KBM-7 (cell line): ENCODE measurements around the gene EIF4E2.
"Not testable (repeated sequence)": the region's sequence is repeated elsewhere in the genome, so short reads cannot be mapped to it uniquely, and the experiment has no call there.

ENCODE experiments used
- DNase-seq: peaks from one replicate; pipeline ENCODE4 v3.0.0-alpha.2; 2015
- in situ Hi-C: fragments of 300-500 bp; cut with MboI; formaldehyde crosslinking; loops from 2 replicates; pipeline ENCODE4 v1.14.3; 2020; ENCODE audit warnings: low sequenced_read_pairs, low pct_unique_long_range_greater_than_20kb, mixed read lengths

EIF4E2 gene

DNA sequence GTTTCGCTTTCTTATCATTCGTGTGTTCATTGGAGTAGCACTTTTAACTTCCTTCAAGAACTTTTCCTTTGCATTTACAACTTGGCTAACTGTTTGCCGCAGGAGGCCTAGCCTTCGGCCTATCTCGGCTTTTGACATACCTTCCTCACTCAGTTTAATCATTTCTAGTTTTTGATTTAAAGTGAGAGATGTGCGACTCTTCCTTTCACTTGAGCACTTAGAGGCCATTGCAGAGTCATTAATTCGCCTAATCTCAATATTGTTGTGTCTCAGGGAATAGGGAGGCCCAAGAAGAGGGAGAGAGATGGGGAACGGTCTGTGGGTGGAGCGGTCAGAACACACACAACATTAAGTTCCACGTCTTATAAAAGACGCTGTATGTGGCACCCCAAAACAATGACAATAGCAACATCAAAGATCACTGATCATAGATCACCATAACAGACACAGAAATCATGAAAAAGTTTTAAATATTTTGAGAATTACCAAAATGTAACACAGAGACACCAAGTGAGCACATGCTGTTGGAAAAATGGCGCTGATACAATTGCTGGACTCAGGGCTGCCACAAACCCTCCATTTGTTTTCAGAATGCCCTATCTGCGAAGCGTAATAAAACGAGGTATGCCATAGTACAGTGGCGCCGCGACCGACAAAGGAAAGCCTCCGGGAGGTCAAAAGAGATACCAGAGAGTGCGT, 685 bp upstream of the EIF4E2 start:
- in situ Hi-C loops = no loop called here
- DNase-seq = no peak

DNA sequence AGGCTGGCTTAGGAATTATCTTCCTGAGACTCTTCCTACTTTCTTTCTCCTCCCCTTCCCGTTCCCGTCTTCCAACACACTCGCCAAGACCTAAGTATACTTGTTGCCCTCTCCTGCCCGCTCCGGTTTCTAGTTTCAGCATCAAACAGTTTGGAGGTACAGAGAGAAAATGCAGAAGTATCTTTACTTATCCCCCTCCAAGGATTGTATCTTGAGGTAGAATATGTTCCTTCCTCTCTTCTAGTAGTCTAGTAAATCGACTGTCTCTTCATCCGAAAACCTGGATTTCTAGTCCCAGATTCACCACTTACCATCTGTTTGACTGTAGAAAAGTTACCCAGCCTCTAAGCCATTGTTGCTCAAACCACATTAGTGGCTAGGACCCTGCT, 755 bp downstream of the EIF4E2 start:
- in situ Hi-C loops = no loop called here
- no peak for DNase-seq

DNA sequence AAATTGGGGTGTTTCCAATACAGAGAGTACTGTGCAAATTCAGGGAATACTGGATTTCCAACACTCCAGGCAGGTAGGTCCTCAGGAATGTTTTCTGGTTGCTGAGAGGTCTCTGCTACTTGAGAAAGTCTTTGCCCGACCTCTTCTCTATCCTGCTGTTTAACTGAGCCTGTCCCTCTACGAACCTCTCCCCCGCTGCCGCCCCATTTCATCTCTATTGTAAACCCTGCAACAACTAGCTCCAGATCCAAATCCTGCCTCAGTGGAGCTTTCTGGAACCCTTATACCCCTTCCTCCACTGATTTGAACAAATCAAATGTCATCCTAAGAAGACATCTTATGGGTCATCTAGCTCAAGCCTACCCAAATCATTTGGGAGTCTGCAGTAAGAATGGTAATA, 1.3 kb downstream of the EIF4E2 start:
- in situ Hi-C loops = no loop called here
- DNase-seq = no peak

DNA sequence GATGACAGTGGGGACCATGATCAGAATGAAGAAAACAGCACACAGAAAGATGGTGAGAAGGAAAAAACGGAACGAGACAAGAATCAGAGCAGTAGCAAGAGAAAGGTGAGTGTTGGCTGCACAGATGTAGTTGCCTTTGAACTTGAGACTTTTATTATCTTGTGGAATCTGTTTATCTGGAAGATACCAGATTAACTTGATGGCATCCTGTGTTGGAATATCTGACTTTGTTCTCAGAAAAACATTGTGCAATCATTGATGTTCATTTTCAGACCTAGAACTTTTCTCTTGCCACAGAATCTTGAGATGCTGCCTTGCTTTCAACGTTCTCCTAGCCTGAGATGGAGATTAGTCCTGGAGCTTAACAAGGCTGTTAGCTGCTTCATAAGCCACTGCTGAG, 5.9 kb downstream of the EIF4E2 start:
- no peak for DNase-seq
- in situ Hi-C loops = no loop called here

DNA sequence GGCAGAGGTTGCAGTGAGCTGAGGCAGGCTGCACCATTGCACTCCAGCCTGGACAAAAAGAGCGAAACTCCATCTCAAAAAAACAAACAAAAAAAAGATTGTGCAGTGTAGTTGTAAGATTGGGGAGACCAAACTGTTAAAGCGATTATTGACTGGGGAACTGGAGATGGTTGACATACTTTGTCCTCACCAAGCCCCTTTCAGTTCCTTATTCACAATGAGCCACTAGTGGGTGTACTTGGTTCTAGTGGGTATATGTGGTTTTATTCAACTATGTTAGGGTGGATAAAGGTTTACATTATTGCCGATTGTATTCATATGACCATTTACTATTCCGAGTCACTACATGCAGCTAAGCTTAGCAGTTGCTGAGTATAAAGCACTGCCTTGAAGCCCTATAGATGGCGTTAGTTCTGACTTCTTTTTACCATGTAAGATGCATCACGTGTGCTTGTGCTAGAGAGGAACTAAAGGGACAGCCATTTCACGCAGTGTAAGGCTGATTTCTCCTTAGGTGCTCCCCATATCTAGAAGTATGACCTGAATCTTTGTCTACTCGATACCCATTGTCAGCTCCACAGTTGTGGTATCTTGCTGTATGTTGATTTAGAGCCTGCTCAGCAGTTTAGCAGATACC, 12.1 kb downstream of the EIF4E2 start:
- DNase-seq = no peak
- in situ Hi-C loops = no loop called here

DNA sequence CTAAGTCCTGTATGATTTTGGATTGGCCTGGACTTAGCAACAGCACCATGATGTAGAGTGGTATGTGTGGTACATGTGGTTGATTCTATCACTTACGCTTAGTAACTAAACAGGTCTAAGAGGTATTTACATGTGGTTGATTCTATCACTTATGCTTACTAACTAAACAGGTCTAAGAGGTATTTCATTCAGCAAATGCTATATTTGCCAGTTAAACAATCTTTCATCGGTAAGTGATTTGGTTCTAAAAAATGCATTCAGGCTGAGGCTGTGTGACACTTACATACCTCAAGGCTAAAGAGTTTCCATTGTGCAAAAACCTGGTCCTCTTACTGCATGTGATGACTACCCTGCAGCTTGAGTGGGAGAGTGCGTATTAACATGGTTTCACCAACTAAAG, 13.1 kb downstream of the EIF4E2 start:
- DNase-seq = no peak
- in situ Hi-C loops = no loop called here

DNA sequence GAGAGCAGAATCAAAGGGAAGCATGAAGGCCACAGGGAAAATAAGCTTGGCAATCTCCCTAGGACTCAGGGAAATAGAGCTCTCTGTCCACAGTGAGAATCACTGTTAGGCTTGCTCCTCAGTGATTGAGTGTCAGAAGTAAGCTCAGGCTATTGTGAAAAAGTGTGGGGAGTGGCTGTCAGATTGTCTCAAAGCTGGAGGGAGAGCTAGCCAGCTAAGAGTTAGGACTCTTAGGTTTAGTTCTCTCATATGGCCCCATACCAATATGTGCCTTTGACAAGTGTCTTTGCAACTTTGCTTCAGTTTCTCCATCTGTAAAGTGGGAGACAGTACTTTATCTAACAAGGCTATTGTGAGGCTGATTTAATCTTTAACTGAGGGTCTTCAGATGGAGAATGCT, 17.2 kb downstream of the EIF4E2 start:
- in situ Hi-C loops = no loop called here
- no peak for DNase-seq

DNA sequence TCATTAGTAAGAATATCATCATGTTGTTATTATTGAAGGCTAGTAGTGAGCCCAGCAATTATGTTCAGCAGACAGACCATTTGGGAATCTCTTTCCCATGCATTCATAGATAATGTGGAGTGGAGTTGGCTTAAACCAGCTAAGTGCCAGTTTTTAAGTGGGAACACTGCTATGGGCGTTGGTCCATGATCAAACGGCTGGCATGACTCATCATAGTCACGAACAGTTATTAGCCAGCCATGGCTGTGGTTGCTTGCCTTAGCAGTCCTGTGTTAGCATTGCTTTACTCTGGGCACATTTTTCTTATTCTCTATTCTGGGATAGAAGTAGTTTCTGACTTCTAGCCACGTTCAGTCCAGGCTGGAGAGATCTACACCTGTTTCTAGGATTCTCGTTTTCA, 17.7 kb downstream of the EIF4E2 start:
- in situ Hi-C loops = no loop called here
- DNase-seq = no peak

DNA sequence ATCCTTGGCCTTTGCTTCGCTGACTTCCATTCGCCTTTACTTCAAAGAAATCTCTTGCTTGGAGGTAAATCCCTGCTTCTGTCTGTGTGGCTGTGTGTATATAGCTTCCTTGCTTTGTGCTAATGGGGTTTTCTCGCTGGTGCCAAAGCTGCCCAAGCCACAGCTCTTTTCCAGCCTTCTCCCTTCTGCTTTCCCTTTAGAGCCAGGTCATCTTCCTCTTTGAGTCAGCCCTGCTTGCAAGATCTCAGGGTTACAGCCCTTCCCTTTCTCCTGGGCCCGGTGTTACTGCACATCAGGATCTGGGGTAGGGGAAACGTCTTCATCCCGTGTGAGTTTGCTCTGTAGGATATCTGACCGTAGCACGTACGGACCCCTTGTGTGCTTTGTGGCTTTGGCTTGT, 19.1 kb downstream of the EIF4E2 start:
- DNase-seq = no peak
- in situ Hi-C loops = no loop called here

DNA sequence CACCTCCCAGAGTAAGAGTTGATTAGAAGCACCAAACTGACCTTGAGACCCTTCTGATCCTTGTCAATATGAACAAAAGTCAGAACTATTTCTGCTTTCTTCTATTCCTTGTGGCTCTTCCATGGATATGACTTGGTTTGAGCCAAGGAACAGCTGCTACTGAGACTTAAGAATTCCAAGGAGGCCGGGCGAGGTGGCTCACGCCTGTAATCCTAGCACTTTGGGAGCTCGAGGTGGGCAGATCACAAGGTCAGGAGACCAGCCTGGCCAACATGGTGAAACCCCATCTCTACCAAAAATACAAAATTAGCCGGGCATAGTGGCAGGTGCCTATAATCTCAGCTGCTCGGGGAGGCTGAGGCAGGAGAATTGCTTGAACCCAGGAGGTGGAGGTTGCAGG, 20.0 kb downstream of the EIF4E2 start:
- in situ Hi-C loops, DNase-seq: not testable (repeated sequence)

DNA sequence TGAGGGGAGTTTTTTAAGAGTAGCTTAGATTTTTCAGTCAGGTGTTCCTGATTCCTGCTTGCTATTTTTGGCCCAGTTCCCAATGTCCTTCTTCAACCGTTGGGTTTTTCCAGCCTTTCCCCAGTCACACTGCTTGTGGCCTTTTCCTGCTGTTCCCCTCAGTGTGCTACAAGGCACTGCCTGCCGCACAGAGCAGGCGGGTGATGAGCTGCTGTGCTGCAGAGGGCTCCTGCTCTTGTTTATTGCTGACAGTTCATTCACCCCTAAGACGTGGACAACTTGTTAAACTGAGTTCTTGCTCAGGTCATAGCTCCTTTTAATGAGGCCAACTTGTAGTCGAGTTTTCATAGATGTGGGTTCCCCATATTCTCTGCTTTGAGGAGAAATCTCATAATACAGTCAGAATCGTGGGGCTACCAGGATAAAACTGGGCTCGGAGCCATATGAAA, 20.6 kb downstream of the EIF4E2 start:
- DNase-seq = no peak
- in situ Hi-C loops = no loop called here

DNA sequence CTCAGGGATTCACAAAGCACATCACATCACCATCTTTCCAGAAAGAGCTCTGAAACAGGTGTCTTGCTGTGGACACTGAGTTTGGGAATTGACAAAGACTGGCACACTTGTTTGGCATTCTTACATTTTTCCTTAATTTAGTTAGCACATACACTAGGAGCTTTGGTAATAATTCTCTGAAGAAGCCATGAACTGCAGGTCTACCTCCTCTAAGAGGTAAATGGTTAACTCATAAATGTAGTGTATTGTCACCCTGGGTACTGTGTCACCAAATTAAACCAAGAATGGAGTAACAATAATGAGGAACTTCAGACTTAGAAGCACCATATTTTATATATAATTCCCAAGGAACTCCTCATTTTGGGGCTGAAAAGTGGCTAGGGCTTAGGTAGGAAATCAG, 22.6 kb downstream of the EIF4E2 start:
- in situ Hi-C loops = no loop called here
- DNase-seq = no peak

DNA sequence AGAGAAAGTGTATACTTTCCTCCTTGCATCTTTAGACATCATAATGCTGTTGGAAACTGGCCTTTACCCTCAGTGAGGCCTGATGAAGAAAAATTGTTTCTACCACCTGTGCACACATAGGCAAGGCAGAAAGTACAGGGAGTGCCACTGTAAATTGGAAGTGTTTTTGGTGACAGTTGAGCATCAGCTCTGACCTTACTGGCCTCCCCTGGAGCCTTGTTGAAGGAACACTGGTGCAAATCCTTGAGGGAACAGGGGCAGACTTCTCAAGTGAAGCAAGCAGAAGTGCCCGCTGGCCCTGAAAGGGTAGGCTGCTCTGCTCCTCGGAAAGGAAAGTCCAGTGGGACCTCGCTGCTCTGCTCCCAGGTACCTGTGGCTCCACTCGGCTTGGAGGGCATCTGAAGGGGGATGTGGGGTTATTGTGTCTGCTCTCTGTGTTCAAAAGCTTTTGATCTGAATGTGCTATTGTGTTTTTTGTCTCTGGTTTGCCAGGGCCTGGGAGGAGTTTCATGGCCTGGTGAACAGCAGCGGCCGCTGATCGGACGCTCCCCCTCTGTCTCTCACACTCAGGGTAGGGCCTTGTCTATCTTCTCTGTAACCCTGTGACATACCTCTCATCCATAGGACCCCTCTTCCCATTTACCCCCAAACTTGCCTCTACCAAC, 23.4 kb downstream of the EIF4E2 start:
- DNase-seq = no peak
- in situ Hi-C loops = no loop called here

DNA sequence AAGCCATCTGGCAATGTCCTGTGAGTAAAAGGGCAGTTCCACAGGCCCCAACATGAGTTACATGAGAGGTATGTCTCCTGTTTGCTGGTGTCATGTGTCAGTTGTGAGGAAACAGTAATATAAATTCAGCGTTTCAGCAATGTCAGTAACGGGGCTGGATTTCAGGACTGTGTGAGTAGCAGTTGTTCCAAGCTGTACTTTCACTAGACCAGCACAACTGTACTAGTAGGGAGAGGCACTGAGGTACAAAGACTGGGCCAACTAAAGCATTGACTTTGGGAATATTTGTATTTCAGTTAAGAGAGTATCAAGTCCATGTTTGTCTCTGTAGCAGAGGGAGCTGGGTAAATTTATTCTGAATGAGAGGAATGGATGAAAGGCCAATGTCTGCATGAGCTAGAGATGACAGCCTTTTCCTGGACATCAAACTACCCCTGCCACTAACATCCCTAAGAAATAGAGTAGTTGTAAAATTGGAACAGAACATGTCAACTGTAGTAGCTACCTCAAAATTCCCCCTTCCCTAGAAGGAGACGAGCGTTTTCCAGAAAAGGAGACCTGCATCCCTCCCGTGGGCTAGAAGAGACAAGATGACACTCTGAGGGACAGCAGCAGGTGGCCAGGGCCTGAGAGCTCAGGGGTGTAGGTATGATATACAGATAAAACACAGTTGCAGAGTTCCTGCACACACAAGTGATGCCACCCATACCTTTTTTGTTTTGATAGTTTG, 24.4 kb downstream of the EIF4E2 start:
- in situ Hi-C loops = no loop called here
- DNase-seq = no peak

DNA sequence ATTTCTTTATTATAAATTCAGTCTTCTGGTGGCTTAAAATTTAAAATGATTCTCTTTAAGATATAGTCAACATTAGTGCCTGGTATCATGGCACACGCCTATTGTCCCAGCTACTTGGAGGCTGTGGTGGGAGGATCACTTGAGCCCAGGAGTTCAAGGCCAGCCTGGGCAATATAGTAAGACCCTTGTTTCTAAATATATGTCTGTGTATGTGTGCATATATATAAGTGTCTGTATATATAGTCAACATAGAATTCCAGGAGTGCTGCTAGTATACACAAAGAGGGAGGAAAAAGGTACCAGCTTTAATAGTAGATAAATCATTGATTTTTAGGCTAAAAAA, 24.9 kb downstream of the EIF4E2 start:
- DNase-seq = no peak
- in situ Hi-C loops = no loop called here

DNA sequence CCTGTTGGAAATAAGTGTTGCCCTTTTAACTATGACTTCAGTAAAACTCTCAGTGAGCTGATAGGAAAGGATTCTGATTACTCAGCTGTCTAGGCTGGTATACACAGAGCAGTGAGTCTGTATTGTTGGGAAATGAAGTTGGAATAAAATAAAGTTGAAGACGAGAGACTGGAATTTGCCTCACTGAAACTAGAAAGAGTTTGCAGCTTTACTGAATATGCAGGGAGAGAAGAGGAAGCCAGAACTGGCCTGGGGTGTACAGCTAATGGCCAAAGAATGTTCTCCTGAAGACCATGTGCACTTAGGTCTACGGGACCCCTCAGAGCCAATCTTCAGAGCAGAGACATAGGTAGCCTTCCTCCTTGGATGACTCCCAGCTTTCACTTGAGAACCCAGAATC, 26.5 kb downstream of the EIF4E2 start:
- DNase-seq = no peak
- in situ Hi-C loops = no loop called here

DNA sequence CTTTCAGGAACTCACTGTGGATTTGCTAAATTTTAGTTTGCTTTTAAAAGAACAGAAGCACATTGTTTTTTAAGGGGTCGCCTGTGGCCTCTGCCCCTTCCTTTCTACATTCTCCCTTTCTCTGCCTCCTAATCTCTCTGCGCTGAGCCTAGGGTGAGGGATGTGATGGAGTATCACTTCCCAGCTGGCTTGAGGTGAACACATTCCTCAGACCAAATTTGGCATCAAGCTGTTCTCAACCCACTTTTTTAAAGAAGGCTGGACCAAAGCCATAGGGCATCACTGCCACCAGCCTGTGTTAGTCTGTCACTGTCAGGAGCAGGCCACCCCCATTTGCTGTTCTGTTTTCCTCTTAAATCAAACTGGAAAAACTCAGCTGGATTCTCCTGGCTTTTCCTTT, 27.4 kb downstream of the EIF4E2 start:
- in situ Hi-C loops = no loop called here
- DNase-seq = no peak

DNA sequence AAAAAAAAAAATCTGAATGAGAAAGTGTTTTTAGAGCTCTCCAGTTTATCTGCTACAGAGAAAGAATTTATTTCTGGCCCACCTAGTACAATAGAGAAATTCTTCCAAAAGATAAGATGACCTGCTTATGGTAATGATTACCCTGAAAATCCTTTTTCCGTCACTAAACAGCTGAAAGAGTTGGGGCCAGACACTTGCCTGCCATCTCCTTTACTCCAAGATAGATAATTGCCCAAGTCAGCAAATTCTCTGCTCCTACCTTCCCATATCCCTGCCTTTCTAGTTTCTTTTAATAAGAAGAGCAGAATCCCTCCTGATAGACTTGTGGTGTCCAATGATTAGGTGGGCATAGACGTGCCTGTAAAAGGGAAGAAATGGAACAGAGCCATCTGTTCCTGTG, 28.1 kb downstream of the EIF4E2 start:
- in situ Hi-C loops = no loop called here
- no peak for DNase-seq

DNA sequence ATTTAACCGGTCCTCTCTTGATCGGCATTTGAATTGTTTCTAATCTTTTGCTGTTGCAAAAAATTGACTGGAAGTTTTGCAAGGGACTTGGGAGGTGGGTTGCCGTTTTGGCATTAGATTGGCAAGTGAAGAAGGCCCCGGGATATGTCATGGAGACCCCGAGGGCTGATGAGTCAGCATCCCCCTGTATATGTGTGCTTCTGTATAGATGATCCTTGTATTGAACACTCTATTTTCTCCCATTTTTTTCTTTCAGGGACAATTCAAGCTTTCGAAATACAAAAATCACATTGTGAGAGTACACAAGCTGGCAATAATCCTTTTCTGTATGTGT, 30.1 kb downstream of the EIF4E2 start:
- in situ Hi-C loops = no loop called here
- no peak for DNase-seq

DNA sequence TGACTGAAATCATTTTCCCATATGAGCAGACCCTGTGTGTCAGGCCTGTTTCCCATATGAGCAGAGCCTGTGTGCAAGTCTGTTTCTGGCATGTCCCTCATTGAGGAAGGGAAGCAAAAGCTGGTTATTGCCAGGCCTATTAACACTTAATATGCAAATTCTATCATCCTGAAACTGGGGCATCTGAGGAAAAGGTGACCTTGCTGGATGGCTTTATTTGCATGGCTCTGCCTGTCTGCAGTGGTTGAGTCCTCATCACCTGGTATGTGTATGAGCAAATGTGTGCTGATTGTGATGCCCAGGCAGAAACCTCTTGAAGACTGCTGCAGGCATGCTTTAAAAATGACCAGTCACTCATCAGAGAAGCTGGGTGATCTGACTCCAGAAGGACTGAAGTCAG, 31.2 kb downstream of the EIF4E2 start:
- DNase-seq = no peak
- in situ Hi-C loops = no loop called here
